AG04449 (cell line): Measurements from ENCODE around the gene AHR.

Experiments
- CTCF ChIA-PET: fragments of 350-600 bp; formaldehyde crosslinking; extraction: SDS; loops from one replicate; lab custom pipeline; 2021; ENCODE audit warnings: antibody characterized with exemption; lab: Yijun Ruan, JAX
- POLR2A ChIA-PET: fragments of 400-600, 350-600 bp; formaldehyde crosslinking; extraction: SDS; loops from one replicate; lab custom pipeline; 2020; ENCODE audit warnings: antibody characterized with exemption, inconsistent platforms; lab: Yijun Ruan, JAX
- DNase-seq: peaks from one replicate; pipeline ENCODE4 v3.0.0-alpha.2; 2010; ENCODE audit warnings: low read depth, low spot score
- H3K4me3 ChIP-seq: 2 replicates; pipeline ENCODE4 v1.5.1; 2011; ENCODE audit warnings: low read depth, mild to moderate bottlenecking, control low read depth, low read length
- CTCF ChIP-seq: IDR thresholded peaks from one replicate; pipeline ENCODE4 v1.5.1; 2011; ENCODE audit warnings: mild to moderate bottlenecking, moderate library complexity, low read length, control low read depth, inconsistent platforms; ENCODE audit not compliant: insufficient read depth; ENCODE audit errors: missing control alignments

The AHR gene

GRCh38 chr7:17307558-17307957 is 9.1 kb downstream of the AHR start:
- CTCF ChIA-PET, result interaction anchor here (0.6 to 5.0 kb wide), 4 partner anchors 245 to 325 kb away, joined by 3 to 14 read pairs (median 4); no protein-coding TSS in a partner anchor
- POLR2A ChIA-PET, result interaction anchor here (0.9 kb wide), 1 partner anchor 9 kb away, joined by 3 read pairs; the partner anchor contains the start of gene AHR

GRCh38 chr7:17307969-17308648 is 9.7 kb downstream of the AHR start:
- H3K4me3 ChIP-seq, result no peak overlapping the region
- DNase-seq, result no peak

More at GRCh38 chr7:17307558-17307957, 9.1 kb downstream of the AHR start:
- no peak for TF ChIP-seq CTCF
- DNase-seq, result no peak
- no peak overlapping the region for H3K4me3 ChIP-seq

GRCh38 chr7:17311194-17311593 is 12.7 kb downstream of the AHR start:
- DNase-seq, result no peak
- H3K4me3 ChIP-seq, result no peak overlapping the region
- ChIA-PET CTCF (interaction anchor here (1.4 to 1.8 kb wide), 2 partner anchors 10 to 335 kb away, joined by 6 read pairs; no protein-coding TSS in a partner anchor), POLR2A (no interaction called here)
- TF ChIP-seq CTCF, result no peak

More at GRCh38 chr7:17307969-17308648, 9.7 kb downstream of the AHR start:
- POLR2A ChIA-PET, result no interaction called here
- no peak for TF ChIP-seq CTCF
- CTCF ChIA-PET, result interaction anchor here (0.6 to 5.0 kb wide), 8 partner anchors 9 to 339 kb away, joined by 3 to 14 read pairs (median 4); no protein-coding TSS in a partner anchor

GRCh38 chr7:17311952-17312351 is 13.5 kb downstream of the AHR start:
- TF ChIP-seq CTCF, result no peak
- H3K4me3 ChIP-seq, result no peak overlapping the region
- POLR2A ChIA-PET, result no interaction called here
- no peak for DNase-seq
- CTCF ChIA-PET, result interaction anchor here (1.6 to 1.8 kb wide), 2 partner anchors 9 to 334 kb away, joined by 6 read pairs; no protein-coding TSS in a partner anchor

GRCh38 chr7:17312641-17313040 is 14.2 kb downstream of the AHR start:
- DNase-seq, result no peak
- no peak overlapping the region for H3K4me3 ChIP-seq
- POLR2A ChIA-PET, result no interaction called here
- CTCF ChIA-PET, result interaction anchor here (1.6 to 1.8 kb wide), 2 partner anchors 10 to 334 kb away, joined by 6 read pairs; no protein-coding TSS in a partner anchor
- TF ChIP-seq CTCF, result no peak

- CTCF ChIA-PET, result interaction anchor here (1.6 kb wide), 1 partner anchor 11 kb away, joined by 6 read pairs; no protein-coding TSS in a partner anchor
- DNase-seq, result no peak
- POLR2A ChIA-PET, result no interaction called here
- H3K4me3 ChIP-seq, result no peak overlapping the region
- no peak for TF ChIP-seq CTCF
Observed at GRCh38 chr7:17313194-17313593, 14.7 kb downstream of the AHR start.
